NT2/D1 (cell line): Measurements from ENCODE around the gene SESTD1.
"Not testable (repeated sequence)": the region's sequence is repeated elsewhere in the genome, so short reads cannot be mapped to it uniquely, and the experiment has no call there.

ENCODE experiments used
- DNase-seq: peaks from one replicate; pipeline ENCODE4 v3.0.0-alpha.2; 2011; ENCODE audit warnings: low read depth, low spot score
- H3K27me3 ChIP-seq: 2 replicates; pipeline ENCODE4 v1.6.0; 2011; ENCODE audit warnings: mild to moderate bottlenecking; ENCODE audit not compliant: insufficient read length, insufficient read depth
- H3K36me3 ChIP-seq: 2 replicates; pipeline ENCODE4 v1.6.1; 2011; ENCODE audit warnings: mild to moderate bottlenecking, low read length, mixed read lengths; ENCODE audit not compliant: insufficient read depth, insufficient read length
- H3K4me1 ChIP-seq: 2 replicates; pipeline ENCODE4 v1.5.1; 2011; ENCODE audit not compliant: insufficient read depth, insufficient read length
- H3K4me3 ChIP-seq: 2 replicates; pipeline ENCODE4 v1.5.1; 2011; ENCODE audit warnings: low read depth; ENCODE audit not compliant: insufficient read length
- H3K9ac ChIP-seq: 2 replicates; pipeline ENCODE4 v1.6.0; 2011; ENCODE audit warnings: low read depth; ENCODE audit not compliant: insufficient read length
- H3K9me3 ChIP-seq: 2 replicates; pipeline ENCODE4 v1.5.1; 2011; ENCODE audit warnings: mild to moderate bottlenecking, low read length; ENCODE audit not compliant: insufficient read depth
- SUZ12 ChIP-seq: IDR thresholded peaks from 2 replicates; pipeline ENCODE4 v1.6.1; 2011; ENCODE audit not compliant: insufficient read length, insufficient read depth; ENCODE audit errors: extremely low read depth
- YY1 ChIP-seq: IDR thresholded peaks from 2 replicates; pipeline ENCODE4 v1.6.1; 2011; ENCODE audit not compliant: insufficient read length, insufficient read depth
- ZNF274 ChIP-seq: IDR thresholded peaks from 2 replicates; pipeline ENCODE4 v1.6.1; 2011; ENCODE audit warnings: mild to moderate bottlenecking, low read depth, low read length

The SESTD1 gene

GRCh38 chr2:179072527-179072926 is 192.1 kb downstream of the SESTD1 start:
- no peak overlapping the region for H3K9ac ChIP-seq
- H3K9me3 ChIP-seq, result peaks cover 8% of the 10 kb centered on the region
- H3K36me3 ChIP-seq, result no peaks in the 10 kb centered on the region
- no peaks in the 10 kb centered on the region for H3K27me3 ChIP-seq
- no peak for DNase-seq
- H3K4me1 ChIP-seq, result no peaks in the 10 kb centered on the region
- TF ChIP-seq SUZ12 (no peak), YY1 (no peak), ZNF274 (no peak)
- no peak overlapping the region for H3K4me3 ChIP-seq

DNA sequence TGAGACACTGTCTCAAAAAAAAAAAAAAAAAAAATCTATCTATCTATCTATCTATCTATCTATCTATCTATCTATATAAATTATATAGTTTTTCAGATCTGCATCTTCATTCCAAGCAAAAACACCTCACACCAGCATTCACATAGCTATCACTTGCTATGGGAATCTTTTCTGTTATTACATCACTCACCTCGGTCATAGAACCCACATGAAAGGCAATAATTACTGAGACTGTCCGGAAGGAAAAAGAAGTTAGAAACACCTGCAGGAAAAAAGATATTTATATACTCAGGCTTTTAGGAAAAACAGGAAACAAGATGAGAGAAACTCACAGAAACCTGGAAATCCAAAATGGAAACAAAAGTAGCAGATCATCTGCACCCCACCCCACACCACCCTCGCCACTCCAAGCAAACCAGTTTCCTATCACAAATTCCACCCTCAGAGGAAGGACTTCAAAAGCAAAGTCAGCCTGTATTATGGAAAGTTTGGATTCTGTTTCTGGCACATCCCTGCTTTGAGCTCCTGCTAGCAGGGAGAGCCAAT is 192.7 kb downstream of the SESTD1 start:
- Histone ChIP-seq H3K4me3 (no peak overlapping the region), H3K9me3 (peaks cover 15% of the 10 kb centered on the region), H3K36me3 (no peaks in the 10 kb centered on the region), H3K9ac (no peak overlapping the region), H3K4me1 (no peaks in the 10 kb centered on the region), H3K27me3 (no peaks in the 10 kb centered on the region)
- DNase-seq, result no peak
- TF ChIP-seq SUZ12 (no peak), YY1 (no peak), ZNF274 (no peak)

- H3K4me1 ChIP-seq, result no peaks in the 10 kb centered on the region
- no peak overlapping the region for H3K4me3 ChIP-seq
- TF ChIP-seq SUZ12 (no peak), YY1 (no peak), ZNF274 (no peak)
- no peaks in the 10 kb centered on the region for H3K36me3 ChIP-seq
- DNase-seq, result no peak
- no peak overlapping the region for H3K9ac ChIP-seq
- H3K27me3 ChIP-seq, result no peaks in the 10 kb centered on the region
- H3K9me3 ChIP-seq, result peaks cover 17% of the 10 kb centered on the region
Observed at GRCh38 chr2:179070895-179071294, 193.7 kb downstream of the SESTD1 start.

DNA sequence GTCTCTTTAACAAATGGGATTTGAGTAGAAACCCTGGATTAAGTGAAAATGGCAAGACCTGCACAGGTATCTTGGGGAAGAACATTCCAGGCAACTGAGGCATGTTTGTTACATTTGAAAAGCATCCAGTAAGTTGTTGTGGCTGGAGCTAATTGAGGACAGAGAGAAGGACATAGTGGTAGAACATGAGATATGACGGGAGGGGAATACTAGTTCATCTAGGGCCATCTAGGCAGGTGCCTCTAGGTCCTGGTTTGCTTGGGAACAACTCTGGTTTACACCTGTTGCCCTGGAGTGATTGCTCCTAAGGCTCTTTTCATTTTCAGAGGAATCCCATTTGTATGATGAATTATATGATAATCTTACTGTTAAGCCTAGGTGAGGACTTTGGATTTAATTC is 194.9 kb downstream of the SESTD1 start:
- Histone ChIP-seq H3K36me3 (no peaks in the 10 kb centered on the region), H3K9ac (no peak overlapping the region), H3K9me3 (peaks cover 17% of the 10 kb centered on the region), H3K4me1 (no peaks in the 10 kb centered on the region), H3K4me3 (no peak overlapping the region), H3K27me3 (no peaks in the 10 kb centered on the region)
- TF ChIP-seq SUZ12, result no peak
- no peak for TF ChIP-seq ZNF274
- TF ChIP-seq YY1, result no peak
- DNase-seq, result no peak

DNA sequence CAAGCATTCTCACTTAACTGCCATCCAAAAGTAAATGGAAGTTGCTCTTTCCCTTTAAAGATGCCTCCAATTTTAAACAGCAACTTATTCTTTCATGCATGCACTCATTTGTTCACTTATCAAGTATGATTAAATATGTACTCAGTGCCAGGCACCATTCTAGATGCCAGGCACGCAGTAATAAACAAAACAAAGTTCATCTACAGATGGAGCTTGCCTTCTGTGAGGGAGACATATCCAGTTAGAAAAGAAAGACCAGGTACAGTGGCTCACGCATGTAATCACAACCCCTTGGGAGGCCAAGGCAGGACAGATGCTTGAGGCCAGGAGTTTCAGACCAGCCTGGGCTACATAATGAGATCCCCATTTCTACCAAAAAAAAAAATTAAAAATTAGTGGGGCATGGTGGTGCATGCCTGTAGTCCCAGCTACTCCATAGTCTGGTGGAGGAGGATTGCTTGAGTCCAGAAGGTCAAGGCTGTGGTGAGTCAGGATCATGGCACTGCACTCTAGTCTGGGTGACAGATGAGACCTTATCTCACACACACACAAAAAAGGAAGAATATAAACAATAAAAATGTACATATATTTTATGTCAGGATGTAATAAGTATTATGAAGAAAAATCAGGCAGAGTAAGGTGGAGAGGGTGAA is 195.5 kb downstream of the SESTD1 start:
- Histone ChIP-seq H3K9me3 (peaks cover 17% of the 10 kb centered on the region), H3K9ac (no peak overlapping the region), H3K27me3 (no peaks in the 10 kb centered on the region), H3K36me3 (no peaks in the 10 kb centered on the region), H3K4me3 (no peak overlapping the region), H3K4me1 (no peaks in the 10 kb centered on the region)
- no peak for TF ChIP-seq YY1
- no peak for TF ChIP-seq SUZ12
- no peak for TF ChIP-seq ZNF274
- no peak for DNase-seq

DNA sequence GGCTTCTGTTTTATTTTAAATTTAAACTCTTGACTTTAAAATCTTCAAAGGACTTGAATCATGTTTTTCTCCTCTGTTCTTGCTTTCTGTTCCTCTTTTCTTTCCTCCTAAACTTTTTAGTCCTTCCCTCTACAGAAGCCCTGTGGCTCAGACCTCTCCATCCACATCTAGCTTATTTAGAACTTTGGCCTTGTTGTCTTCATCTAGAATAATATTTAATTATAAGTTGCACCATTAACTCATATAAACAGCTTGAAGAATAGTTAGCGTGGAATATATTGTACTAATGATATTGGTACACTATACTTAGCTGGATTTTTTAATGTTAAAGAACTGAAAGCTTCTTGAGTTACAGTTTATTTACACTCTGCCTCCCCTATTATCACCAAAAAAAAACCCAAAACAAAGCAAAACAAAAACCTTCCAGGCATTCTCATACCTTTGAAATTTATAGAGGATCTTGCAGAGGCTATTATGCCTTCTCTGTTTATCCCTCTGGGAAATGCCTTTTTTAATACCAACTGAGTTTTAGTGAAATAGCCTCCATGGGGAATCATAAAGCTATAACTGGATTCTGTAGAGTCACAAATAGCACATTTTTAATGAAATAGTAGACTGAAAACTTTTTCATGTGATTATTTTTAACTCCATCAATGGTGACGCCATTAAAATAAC is 205.5 kb downstream of the SESTD1 start:
- no peak overlapping the region for H3K4me3 ChIP-seq
- no peaks in the 10 kb centered on the region for H3K36me3 ChIP-seq
- no peaks in the 10 kb centered on the region for H3K27me3 ChIP-seq
- no peak overlapping the region for H3K9ac ChIP-seq
- no peaks in the 10 kb centered on the region for H3K9me3 ChIP-seq
- peaks cover 2% of the 10 kb centered on the region for H3K4me1 ChIP-seq
- DNase-seq, result no peak
- TF ChIP-seq YY1 (no peak), ZNF274 (no peak), SUZ12 (no peak)

GRCh38 chr2:179057737-179058136 is 206.9 kb downstream of the SESTD1 start:
- H3K27me3 ChIP-seq, result no peaks in the 10 kb centered on the region
- no peaks in the 10 kb centered on the region for H3K9me3 ChIP-seq
- no peak overlapping the region for H3K9ac ChIP-seq
- H3K4me3 ChIP-seq, result no peak overlapping the region
- no peak for DNase-seq
- no peaks in the 10 kb centered on the region for H3K36me3 ChIP-seq
- H3K4me1 ChIP-seq, result peaks cover 2% of the 10 kb centered on the region
- TF ChIP-seq SUZ12 (no peak), ZNF274 (no peak), YY1 (no peak)

DNA sequence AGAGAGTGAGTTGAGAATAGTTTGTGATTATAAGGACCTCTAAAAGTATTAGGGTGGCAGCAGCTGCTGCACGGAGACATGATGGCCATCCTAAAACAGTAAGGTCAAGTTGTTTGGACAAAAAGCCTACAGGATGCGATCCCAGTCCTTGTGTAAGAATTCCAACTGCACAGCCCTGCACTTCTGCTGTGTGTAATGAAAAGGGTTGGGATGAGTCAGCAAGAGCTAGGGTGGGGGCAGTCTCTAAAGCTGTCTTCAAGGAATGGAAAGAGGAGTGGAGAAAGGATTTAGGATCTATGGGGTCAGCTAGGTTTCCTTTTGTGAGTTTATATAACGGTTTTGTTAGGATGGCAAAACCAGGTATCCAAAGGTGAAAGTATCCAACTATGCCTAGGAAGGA is 211.1 kb downstream of the SESTD1 start:
- not testable (repeated sequence) for H3K9me3 ChIP-seq, H3K9ac ChIP-seq, H3K36me3 ChIP-seq, DNase-seq, H3K4me3 ChIP-seq, H3K27me3 ChIP-seq, H3K4me1 ChIP-seq
